Psoas muscle (tissue), 8 donors: ENCODE results near the gene MTIF2. TPM values are rescaled to one million over a fixed set of nuclear protein-coding genes. Genes with fewer than 3 reads are reported as not detected.
A peak's percentile ranks its signal among the peaks of the same experiment; 100 is the strongest.
"Not testable (repeated sequence)": the region's sequence is repeated elsewhere in the genome, so short reads cannot be mapped to it uniquely, and the experiment has no call there.

Source experiments
- ATAC-seq, 4 donors: fragments of 200-7000 bp; cut with Tn5 transposase; one replicate each; pipeline ENCODE4 v1.9.1; 2020; ENCODE audit warnings: moderate library complexity in 3 of 4, mild to moderate bottlenecking in 2 of 4
- DNase-seq, 2 donors: peaks; one replicate each; pipeline ENCODE4 v3.0.0-alpha.2; 2020
- H3K27ac ChIP-seq: fragments of 200-600 bp; one replicate; pipeline ENCODE4 v1.8.0; 2022
- H3K27me3 ChIP-seq, 3 donors: fragments of 200-600 bp in 1 of 3; one replicate each; pipeline versions ENCODE4 v1.6.1 to v1.8.0; 2013 to 2022; ENCODE audit warnings: low read length in 2 of 3, mild to moderate bottlenecking in 2 of 3, moderate library complexity in 1 of 3; ENCODE audit not compliant: insufficient read depth in 3 of 3
- H3K36me3 ChIP-seq, 2 donors: fragments of 200-600 bp in 1 of 2; one replicate each; pipeline versions ENCODE4 v1.6.1 to v1.8.0; 2013 to 2022; ENCODE audit warnings: low read depth in 1 of 2, mild to moderate bottlenecking in 1 of 2, moderate library complexity in 1 of 2; ENCODE audit not compliant: insufficient read depth in 1 of 2
- H3K4me1 ChIP-seq: fragments of 200-600 bp; one replicate; pipeline ENCODE4 v1.8.0; 2022
- H3K4me3 ChIP-seq: fragments of 200-600 bp; one replicate; pipeline ENCODE4 v1.8.0; 2022; ENCODE audit warnings: mild to moderate bottlenecking
- H3K9me3 ChIP-seq: fragments of 200-600 bp; one replicate; pipeline ENCODE4 v1.8.0; 2022
- CTCF ChIP-seq: fragments of 200-600 bp; IDR thresholded peaks from one replicate; pipeline ENCODE4 v1.8.0; 2022; ENCODE audit warnings: antibody characterized with exemption
- WGBS, 3 donors: extraction: QIAGEN DNeasy Blood & Tissue Kit; methylation state at CpG; one replicate each; pipeline versions ENCODE4 v1.1.6 to v1.1.7; 2013; 5-methylcytosine and 5-hydroxymethylcytosine counted together
- intact Hi-C, 2 donors: fragments of 100-400 bp; cut with DNase I; formaldehyde crosslinking; loops; one replicate each; pipeline versions ENCODE4 v1.11.0 to v1.14.2; 2022
- polyA plus RNA-seq, 3 donors: library from polyadenylated mRNA; stranded (reverse); fragments of 200-250 nt; gene quantifications; one replicate each; pipeline ENCODE4 v1.2.3, GENCODE V29; 2013
- total RNA-seq, 4 donors: library from RNA; stranded (reverse); fragmentation: NEBNext Ultra II Directional in 2 of 4; extraction: Animal tissue kit (Norgen Biotek cat#: 25700) in 2 of 4; gene quantifications; one replicate each; pipeline versions ENCODE4 v1.2.1 to v1.2.4, GENCODE V29; 2021 to 2023
- donor health status: healthy with polysubstance abuse.
- donor health status: DM: no; HTN: no; CAD: no; lungs with moderate emphysema.
- donor health status: Bipolar disorder and iron deficiency.
- donor health status: healthy.
- donor health status: DM: yes; HTN: yes; CAD: no.
- donor health status: DM: no; HTN: no; CAD: no.
- donor health status: DM: no; HTN: no; CAD: no.
- donor health status: DM: yes; HTN: yes; CAD: no.

MTIF2 gene
- total and polyA plus RNA-seq, 7 donors: 31.8 to 64.6 (median 39.5) TPM

- intact Hi-C loops: loop anchor here (5.0 to 10.0 kb wide), 2 partner anchors 132 to 135 kb away; partner anchors contain the start of gene CCDC88A (in 2 of the 2)
- WGBS, 3 donors: 1% methylated on average over 58 to 60 of the region's 60 CpGs
- ATAC-seq (peak; percentile 93 to 98 (median 96)), DNase-seq (peak; percentile 91 to 94)
- H3K36me3 ChIP-seq: no peaks in the 10 kb centered on the region
- peak overlapping the region; percentile 88 for H3K27ac ChIP-seq
- peak overlapping the region; percentile 75 for H3K4me3 ChIP-seq
- H3K9me3 ChIP-seq: no peaks in the 10 kb centered on the region
- no peak for TF ChIP-seq CTCF
- peaks cover 11% of the 10 kb centered on the region for H3K4me1 ChIP-seq
- H3K27me3 ChIP-seq: no peaks in the 10 kb centered on the region
Observed at GRCh38 chr2:55282110-55282917, 13.3 kb upstream of the MTIF2 start.

GRCh38 chr2:55280851-55281546, 12.0 kb upstream of the MTIF2 start:
- intact Hi-C loops: loop anchor here (5.0 to 10.0 kb wide), 2 partner anchors 134 to 136 kb away; partner anchors contain the start of gene CCDC88A (in 2 of the 2)
- WGBS, 3 donors: 64 to 73% (median 66%) methylated on average over 5 of the region's 5 CpGs
- not testable (repeated sequence) for DNase-seq, H3K27me3 ChIP-seq, ATAC-seq, H3K36me3 ChIP-seq, H3K9me3 ChIP-seq, H3K4me3 ChIP-seq
- Histone ChIP-seq H3K4me1 (peaks cover 11% of the 10 kb centered on the region), H3K27ac (peak overlapping the region; percentile 88)

GRCh38 chr2:55279859-55280424, 10.9 kb upstream of the MTIF2 start:
- WGBS, 3 donors: 53 to 65% (median 64%) methylated on average over 7 of the region's 7 CpGs
- H3K36me3 ChIP-seq: not testable (repeated sequence)

GRCh38 chr2:55279214-55279835, 10.3 kb upstream of the MTIF2 start:
- DNase-seq, intact Hi-C loops, H3K36me3 ChIP-seq, H3K4me3 ChIP-seq, H3K27ac ChIP-seq, ATAC-seq, H3K27me3 ChIP-seq, H3K9me3 ChIP-seq: not testable (repeated sequence)
- peaks cover 11% of the 10 kb centered on the region for H3K4me1 ChIP-seq
- WGBS, 3 donors: 34 to 37% (median 35%) methylated on average over 10 of the region's 10 CpGs

More at GRCh38 chr2:55279859-55280424, 10.9 kb upstream of the MTIF2 start:
- H3K27me3 ChIP-seq, DNase-seq, H3K4me3 ChIP-seq, H3K9me3 ChIP-seq, ATAC-seq, H3K27ac ChIP-seq: not testable (repeated sequence)
- intact Hi-C loops: loop anchor here (5.0 to 10.0 kb wide), 2 partner anchors 135 to 137 kb away; partner anchors contain the start of gene CCDC88A (in 2 of the 2)
- H3K4me1 ChIP-seq: peaks cover 11% of the 10 kb centered on the region

- no peaks in the 10 kb centered on the region for H3K4me1 ChIP-seq
- H3K36me3 ChIP-seq: no peaks in the 10 kb centered on the region
- no peaks in the 10 kb centered on the region for H3K27me3 ChIP-seq
- intact Hi-C loops: no loop called here
- no peak overlapping the region for H3K27ac ChIP-seq
- ATAC-seq (no peak), DNase-seq (no peak)
- no peak overlapping the region for H3K4me3 ChIP-seq
- TF ChIP-seq CTCF: no peak
- H3K9me3 ChIP-seq: no peaks in the 10 kb centered on the region
- 80 to 89% (median 81%) methylated on average over 3 of the region's 3 CpGs for WGBS, 3 donors
Observed at GRCh38 chr2:55277310-55277709, 8.3 kb upstream of the MTIF2 start.

GRCh38 chr2:55274346-55274745, 5.3 kb upstream of the MTIF2 start:
- intact Hi-C loops, ATAC-seq: not testable (repeated sequence)
- 85 to 90% (median 86%) methylated on average over 2 of the region's 2 CpGs for WGBS, 3 donors

More at GRCh38 chr2:55274346-55274745, 5.3 kb upstream of the MTIF2 start:
- not testable (repeated sequence) for H3K27me3 ChIP-seq, DNase-seq, H3K4me1 ChIP-seq, H3K4me3 ChIP-seq, H3K36me3 ChIP-seq, H3K9me3 ChIP-seq, H3K27ac ChIP-seq
